SK-MEL-5 (cell line): ENCODE results near the gene SSU72. TPM values are rescaled to one million over a fixed set of nuclear protein-coding genes. Genes with fewer than 3 reads are reported as not detected.

ENCODE experiments used
- DNase-seq: peaks from one replicate; pipeline ENCODE4 v3.0.0-alpha.2; 2016; ENCODE audit warnings: low read depth, low spot score
- in situ Hi-C: cut with HindIII; loops from 2 replicates; pipeline ENCODE4 v1.10.0; 2016; ENCODE audit warnings: low sequenced_read_pairs, high pct_unique_total_duplicates, low pct_unique_long_range_greater_than_20kb
- polyA plus RNA-seq, 2 experiments: library from polyadenylated mRNA; depleted of rRNA; stranded (reverse); fragments of >200 nt; gene quantifications; 2 replicates each; pipeline ENCODE4 v1.2.3, GENCODE V29; 2015
- total RNA-seq: library from RNA; depleted of rRNA; stranded (reverse); fragments of >200 nt; shearing (Covaris generic); gene quantifications from 2 replicates; pipeline ENCODE4 v1.2.3, GENCODE V29; 2014; rRNA removed

The SSU72 gene
- total RNA-seq, result 56.5 TPM in 2 replicates
- 133 and 144 TPM in 2 replicates for polyA plus RNA-seq (2015; cell fraction: cytosol; rRNA removed)
- polyA plus RNA-seq (2015; cell fraction: nucleus; rRNA removed), result 72.7 and 79.6 TPM in 2 replicates

GRCh38 chr1:1574721-1575537 lies at the start of gene SSU72:
Gene SSU72 (minus strand): TSS chr1:1574863. CDS start chr1:1574557, 306 bp downstream.
- DNase-seq, result peak; percentile 87
- in situ Hi-C loops, result no loop called here

DNA sequence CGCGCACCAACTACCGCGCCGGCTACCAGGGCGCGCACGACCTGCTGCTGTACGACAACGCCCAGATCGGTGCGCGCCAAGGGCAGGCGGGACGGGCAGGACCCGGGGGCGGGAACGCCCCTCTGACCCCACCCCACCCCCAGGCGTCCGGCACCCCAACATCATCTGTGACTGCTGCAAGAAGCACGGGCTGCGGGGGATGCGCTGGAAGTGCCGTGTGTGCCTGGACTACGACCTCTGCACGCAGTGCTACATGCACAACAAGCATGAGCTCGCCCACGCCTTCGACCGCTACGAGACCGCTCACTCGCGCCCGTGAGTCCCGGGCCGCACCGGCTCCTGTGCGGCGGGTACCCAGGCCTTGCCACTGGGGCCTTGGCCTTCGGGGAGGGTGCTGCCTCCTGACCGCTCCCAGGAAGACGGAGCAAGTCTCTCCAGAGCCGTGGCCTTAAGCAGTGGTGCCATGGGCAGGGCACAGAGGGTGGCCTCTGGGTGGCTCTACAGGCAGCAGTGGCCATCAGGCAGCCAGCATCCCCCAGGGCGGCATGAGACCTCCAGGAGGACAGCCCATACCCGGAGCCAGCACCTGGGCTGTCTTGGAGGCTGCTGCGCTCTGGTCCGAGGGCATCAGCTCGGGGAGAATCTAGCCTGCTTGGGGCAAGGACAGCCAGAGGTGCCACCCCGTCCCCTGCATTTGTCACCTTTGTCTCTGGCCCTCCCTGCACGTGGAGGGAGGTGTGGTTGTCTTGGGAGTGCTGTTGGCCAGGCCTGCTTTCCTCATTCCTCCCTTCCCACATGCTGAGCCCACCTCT lies 49.2 kb upstream of the SSU72 start:
- in situ Hi-C loops, result no loop called here
- no peak for DNase-seq

DNA sequence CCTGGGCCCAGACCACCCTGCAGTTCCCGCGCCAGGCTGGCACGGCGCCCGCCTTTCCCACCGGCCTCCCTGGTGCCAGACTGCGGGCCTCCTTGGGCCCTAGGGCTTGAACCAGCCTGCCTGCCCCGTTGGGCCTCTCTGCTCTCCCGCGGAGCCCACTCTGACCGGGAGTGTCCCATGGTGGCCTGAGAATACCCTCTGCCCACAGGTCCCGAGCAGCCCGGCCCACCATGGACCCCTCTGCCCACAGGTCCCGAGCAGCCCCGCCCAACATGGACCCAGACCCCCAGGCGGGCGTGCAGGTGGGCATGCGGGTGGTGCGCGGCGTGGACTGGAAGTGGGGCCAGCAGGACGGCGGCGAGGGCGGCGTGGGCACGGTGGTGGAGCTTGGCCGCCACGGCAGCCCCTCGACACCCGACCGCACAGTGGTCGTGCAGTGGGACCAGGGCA lies 48.5 kb upstream of the SSU72 start:
- in situ Hi-C loops, result no loop called here
- DNase-seq, result no peak

DNA sequence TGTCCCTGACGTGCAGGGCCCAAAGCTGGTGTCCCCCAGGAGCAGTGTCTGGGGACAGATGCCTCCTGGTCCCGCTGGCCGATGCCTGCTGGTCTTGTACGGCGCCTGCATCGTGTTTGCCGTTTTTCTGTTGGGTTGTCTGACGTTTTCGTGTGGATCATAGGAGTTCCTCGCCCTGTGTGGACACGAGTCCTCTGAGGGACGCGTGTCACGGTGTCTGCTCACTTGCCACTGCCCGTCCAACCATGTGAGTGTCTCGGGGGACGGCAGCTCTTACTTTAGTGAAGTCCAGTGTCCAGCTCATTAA lies 48.1 kb upstream of the SSU72 start:
- in situ Hi-C loops, result no loop called here
- DNase-seq, result no peak

GRCh38 chr1:1622010-1622787 lies 47.5 kb upstream of the SSU72 start:
- in situ Hi-C loops, result no loop called here
- no peak for DNase-seq

- no peak for DNase-seq
- in situ Hi-C loops, result no loop called here
These were observed 46.7 kb upstream of the SSU72 start for GRCh38 chr1:1621173-1622009.

- in situ Hi-C loops, result no loop called here
- DNase-seq, result no peak
These were observed 45.9 kb upstream of the SSU72 start for GRCh38 chr1:1620433-1621139.

- DNase-seq, result peak; percentile 50
- in situ Hi-C loops, result no loop called here
These were observed 45.3 kb upstream of the SSU72 start for GRCh38 chr1:1619917-1620361.

DNA sequence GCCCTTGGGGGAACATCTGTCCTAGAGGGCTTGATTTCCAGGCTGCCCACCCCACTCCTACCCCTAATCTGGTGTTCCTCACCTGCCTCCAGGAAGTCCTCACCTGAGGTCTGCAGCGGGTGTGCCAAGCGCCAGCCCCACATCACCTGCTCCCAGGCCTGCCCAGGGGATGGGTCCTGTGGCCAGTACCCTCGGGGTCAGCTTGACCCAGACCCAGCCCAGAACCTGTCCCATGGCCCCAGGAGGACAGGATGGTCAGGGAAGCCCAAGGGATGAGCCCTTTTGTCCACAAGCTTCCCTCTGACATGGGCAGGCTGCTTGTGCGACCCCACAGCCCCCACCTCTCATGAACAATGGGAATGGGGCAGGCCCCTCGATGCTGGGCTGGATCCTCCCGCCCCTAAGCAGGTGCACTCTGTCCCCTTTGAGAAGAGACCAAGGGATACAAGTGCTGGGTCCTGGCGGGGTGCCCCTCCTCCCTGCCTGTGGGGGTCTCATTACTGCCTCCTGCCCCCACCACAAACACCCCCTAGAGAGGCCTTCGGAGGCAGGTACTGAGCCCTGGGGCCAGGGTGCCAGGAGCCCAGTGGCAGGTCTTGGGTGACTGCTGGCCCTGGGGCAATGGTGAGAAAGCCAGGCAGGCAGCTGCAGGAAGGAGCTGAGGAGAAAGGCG lies 43.9 kb upstream of the SSU72 start:
- in situ Hi-C loops, result no loop called here
- no peak for DNase-seq

GRCh38 chr1:1617925-1618324 lies 43.3 kb upstream of the SSU72 start:
- in situ Hi-C loops, result no loop called here
- no peak for DNase-seq

- DNase-seq, result no peak
- in situ Hi-C loops, result no loop called here
These were observed 42.9 kb upstream of the SSU72 start for GRCh38 chr1:1617516-1617915.

DNA sequence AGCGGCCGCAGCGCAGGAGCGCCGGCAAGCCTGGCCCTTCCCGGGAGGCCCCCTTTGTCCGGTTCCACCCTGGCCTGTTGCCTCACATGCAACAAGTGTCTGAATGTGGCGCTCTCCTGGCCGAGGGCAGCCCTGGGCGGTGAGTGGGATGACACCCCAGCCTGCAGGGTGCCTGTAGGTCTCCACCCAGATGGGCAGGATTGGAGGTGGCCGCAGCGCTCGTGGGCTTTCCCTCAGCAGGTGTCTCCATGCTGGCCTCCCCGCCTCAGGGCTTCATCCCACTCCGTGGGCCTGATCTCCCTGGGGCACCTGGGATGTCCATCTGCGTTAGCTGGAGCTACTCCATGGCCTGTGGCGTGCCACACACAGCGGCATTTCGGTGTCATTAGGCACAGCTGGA lies 42.2 kb upstream of the SSU72 start:
- DNase-seq, result no peak
- in situ Hi-C loops, result no loop called here

DNA sequence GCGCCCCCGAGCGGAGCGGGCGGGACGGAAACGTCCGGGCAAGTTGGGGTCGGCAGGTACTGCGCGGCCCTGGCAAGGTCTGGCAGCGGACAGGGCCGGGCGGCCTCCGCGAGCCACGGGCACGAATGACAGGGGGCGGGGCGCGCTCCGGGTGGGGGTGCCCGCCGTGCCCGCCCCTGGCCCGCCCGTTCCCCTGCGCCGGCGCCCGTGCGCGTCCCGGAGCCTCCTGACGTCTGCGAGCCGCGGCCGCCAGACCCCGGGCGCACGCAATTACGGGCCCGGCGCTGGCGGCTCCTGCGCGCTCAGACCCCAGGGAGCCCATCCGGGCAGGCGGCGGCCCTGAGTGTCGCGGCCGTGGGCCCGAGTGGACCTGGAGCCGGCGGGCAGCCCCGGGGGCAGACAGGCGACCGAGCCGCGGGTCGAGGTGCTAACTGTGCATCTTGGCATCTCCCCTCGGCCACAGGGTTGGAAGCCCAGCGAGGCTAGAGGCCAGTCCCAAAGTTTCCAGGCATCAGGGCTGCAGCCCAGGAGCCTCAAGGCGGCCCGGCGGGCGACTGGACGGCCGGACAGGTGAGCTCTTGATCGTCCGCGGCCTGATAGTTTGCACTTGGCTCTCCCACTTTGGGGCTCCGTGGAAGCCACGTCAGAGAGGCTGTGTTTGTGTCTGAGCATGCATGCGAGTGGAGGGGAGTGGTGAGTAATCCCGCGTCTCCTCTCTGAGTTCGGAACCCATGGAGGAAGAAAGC lies 41.6 kb upstream of the SSU72 start:
- DNase-seq, result peak; percentile 24
- in situ Hi-C loops, result no loop called here

- peak; percentile 95 for DNase-seq
- in situ Hi-C loops, result no loop called here
These were observed 40.8 kb upstream of the SSU72 start, which contains the start of gene MIB2 for GRCh38 chr1:1615256-1616044. Gene MIB2 (plus strand): TSS chr1:1615500. CDS start chr1:1623453, 7,953 bp downstream.

DNA sequence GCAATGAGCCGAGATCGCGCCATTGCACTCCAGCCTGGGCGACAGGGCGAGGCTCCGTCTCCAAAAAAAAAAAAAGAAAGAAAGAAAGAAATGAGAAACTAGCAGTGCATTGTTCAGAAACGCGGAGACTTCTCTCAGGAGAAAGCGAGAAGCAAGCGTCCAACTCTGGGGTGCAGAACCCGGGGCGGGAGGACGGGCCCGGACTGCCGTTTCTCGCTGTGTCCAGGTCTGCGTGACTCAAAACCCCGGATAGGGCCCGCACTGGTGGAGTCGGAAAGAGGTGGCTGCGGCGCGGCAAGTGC lies 40.2 kb upstream of the SSU72 start:
- DNase-seq, result no peak
- in situ Hi-C loops, result no loop called here
